Sigmoid colon (tissue), 7 donors: ENCODE results near the gene PHF21A. TPM values are rescaled to one million over a fixed set of nuclear protein-coding genes. Genes with fewer than 3 reads are reported as not detected.
A peak's percentile ranks its signal among the peaks of the same experiment; 100 is the strongest.

Experiments used
- DNase-seq: peaks from one replicate; pipeline ENCODE4 v3.0.0-alpha.2; 2019
- H3K27ac ChIP-seq, 4 donors: fragments of 200-600 bp; sonication (generic); one replicate each; pipeline ENCODE4 v1.5.1; 2016 to 2019; ENCODE audit warnings: mild to moderate bottlenecking in 1 of 4
- H3K27me3 ChIP-seq, 3 donors: fragments of 200-600 bp; sonication (generic); one replicate each; pipeline ENCODE4 v1.5.1; 2019; ENCODE audit warnings: mild to moderate bottlenecking in 1 of 3
- H3K36me3 ChIP-seq, 4 donors: fragments of 200-600 bp; sonication (generic); one replicate each; pipeline ENCODE4 v1.5.1; 2016 to 2019
- H3K4me1 ChIP-seq, 4 donors: fragments of 200-600 bp; sonication (generic); one replicate each; pipeline ENCODE4 v1.5.1; 2017 to 2019
- H3K4me3 ChIP-seq, 4 donors: fragments of 200-600 bp; sonication (generic); one replicate each; pipeline ENCODE4 v1.5.1; 2017 to 2019; ENCODE audit warnings: mild to moderate bottlenecking in 2 of 4, moderate library complexity in 1 of 4
- H3K9me3 ChIP-seq, 4 donors: fragments of 200-600 bp in 3 of 4; sonication (generic) in 3 of 4; one replicate each; pipeline versions ENCODE4 v1.5.1 to v1.6.1; 2013 to 2019
- CTCF ChIP-seq, 4 experiments: fragments of 450-650 bp in 3 of 4; fragments of 200-600 bp in 1 of 4; IDR thresholded peaks; one replicate each; pipeline ENCODE4 v1.5.1; 2016 to 2019; ENCODE audit warnings: antibody characterized with exemption in 4 of 4, mild to moderate bottlenecking in 3 of 4, moderate library complexity in 2 of 4
- EP300 ChIP-seq, 4 donors: sonication (generic); formaldehyde crosslinking; IDR thresholded peaks; one replicate each; pipeline ENCODE4 v1.6.1; 2017; ENCODE audit warnings: antibody characterized with exemption in 4 of 4
- POLR2A ChIP-seq, 2 donors: fragments of 450-650 bp; IDR thresholded peaks; one replicate each; pipeline ENCODE4 v1.6.1; 2016; ENCODE audit warnings: antibody characterized with exemption in 2 of 2, mild to moderate bottlenecking in 2 of 2, moderate library complexity in 2 of 2
- POLR2AphosphoS5 ChIP-seq, 4 donors: sonication (generic); formaldehyde crosslinking; IDR thresholded peaks; one replicate each; pipeline ENCODE4 v1.6.1; 2017; ENCODE audit warnings: antibody characterized with exemption in 4 of 4
- WGBS, 2 donors: extraction: QIAGEN DNeasy Blood & Tissue Kit; methylation state at CpG; one replicate each; pipeline ENCODE4 v1.1.7; 2013; 5-methylcytosine and 5-hydroxymethylcytosine counted together
- intact Hi-C: fragments of 100-400 bp; cut with DNase I; formaldehyde crosslinking; loops from one replicate; pipeline ENCODE4 v1.15.1; 2023
- polyA plus RNA-seq, 3 donors: library from polyadenylated mRNA; stranded (reverse); fragments of 200-250 nt; gene quantifications; one replicate each; pipeline ENCODE4 v1.2.3, GENCODE V29; 2013
- total RNA-seq, 4 donors: library from RNA; depleted of rRNA; stranded (reverse); fragments of >200 nt; gene quantifications; one replicate each; pipeline ENCODE4 v1.1.0, GENCODE V29; 2016
- donor health status: healthy with polysubstance abuse.
- donor health status: Bipolar disorder and iron deficiency.
- donor health status: healthy.

Gene PHF21A
- total and polyA plus RNA-seq, 7 donors: 5.3 to 58.6 (median 30.3) TPM

GRCh38 chr11:46075928-46076327 lies 45.3 kb downstream of the PHF21A start:
- no peaks in the 10 kb centered on the region for H3K9me3 ChIP-seq
- DNase-seq: no peak
- TF ChIP-seq POLR2AphosphoS5 (IDR thresholded peaks at IDR 0.05) (no peak), CTCF (IDR thresholded peaks at IDR 0.05) (no peak), POLR2A (IDR thresholded peaks at IDR 0.05) (no peak), EP300 (IDR thresholded peaks at IDR 0.05) (no peak)
- H3K36me3 ChIP-seq: peaks cover 0 to 10% (median 6%) of the 10 kb centered on the region in 4 donors
- H3K4me3 ChIP-seq: no peak overlapping the region
- peak overlapping the region in 1 of 4 donors; percentile 49 for H3K27ac ChIP-seq
- no peaks in the 10 kb centered on the region for H3K27me3 ChIP-seq
- intact Hi-C loops: loop anchor here (10.0 kb wide), 1 partner anchor 49 kb away; the partner anchor contains the start of gene PHF21A
- 96 to 98% methylated on average over 2 of the region's 2 CpGs for WGBS, 2 donors
- H3K4me1 ChIP-seq: peaks cover 0 to 28% (median 19%) of the 10 kb centered on the region in 4 donors

- Histone ChIP-seq H3K36me3 (peaks cover 0 to 10% (median 6%) of the 10 kb centered on the region in 4 donors), H3K4me1 (peaks cover 0 to 32% (median 21%) of the 10 kb centered on the region in 4 donors), H3K4me3 (no peak overlapping the region), H3K9me3 (no peaks in the 10 kb centered on the region), H3K27ac (peak overlapping the region in 2 of 4 donors; percentile 29 to 49), H3K27me3 (no peaks in the 10 kb centered on the region)
- WGBS, 2 donors: 68 to 72% methylated on average over 5 of the region's 5 CpGs
- TF ChIP-seq EP300 (IDR thresholded peaks at IDR 0.05) (no peak), CTCF (IDR thresholded peaks at IDR 0.05) (no peak), POLR2A (IDR thresholded peaks at IDR 0.05) (no peak), POLR2AphosphoS5 (IDR thresholded peaks at IDR 0.05) (no peak)
- intact Hi-C loops: loop anchor here (10.0 kb wide), 1 partner anchor 50 kb away; the partner anchor contains the start of gene PHF21A
- DNase-seq: no peak
Measured at GRCh38 chr11:46075168-46075567, 46.1 kb downstream of the PHF21A start.

DNA sequence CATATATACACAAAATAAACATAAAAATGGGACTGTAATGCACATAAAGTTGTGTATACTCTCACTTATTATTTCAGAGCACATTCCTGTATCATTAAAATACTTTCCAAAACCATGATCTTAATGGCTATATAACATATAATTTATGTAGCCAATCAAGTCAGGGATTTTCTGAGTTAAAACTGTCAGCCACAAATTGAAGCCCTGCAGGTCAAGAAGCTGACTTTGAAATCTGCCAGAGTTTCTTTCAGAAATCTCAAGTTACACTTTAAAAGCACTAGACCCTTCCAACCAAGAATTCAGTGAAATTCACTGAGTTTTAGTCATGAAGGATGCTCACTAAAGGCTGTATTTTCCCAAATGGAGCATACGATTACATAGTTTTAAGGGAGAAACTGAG lies 47.6 kb downstream of the PHF21A start:
- DNase-seq: no peak
- peaks cover 0 to 32% (median 21%) of the 10 kb centered on the region in 4 donors for H3K4me1 ChIP-seq
- no peak for TF ChIP-seq EP300 (IDR thresholded peaks at IDR 0.05)
- TF ChIP-seq POLR2AphosphoS5 (IDR thresholded peaks at IDR 0.05): no peak
- TF ChIP-seq POLR2A (IDR thresholded peaks at IDR 0.05): no peak
- no peak for TF ChIP-seq CTCF (IDR thresholded peaks at IDR 0.05)
- no peak overlapping the region for H3K4me3 ChIP-seq
- 95 to 96% methylated on average over 1 of the region's 1 CpG for WGBS, 2 donors
- no peaks in the 10 kb centered on the region for H3K27me3 ChIP-seq
- H3K9me3 ChIP-seq: no peaks in the 10 kb centered on the region
- intact Hi-C loops: loop anchor here (10.0 kb wide), 1 partner anchor 51 kb away; the partner anchor contains the start of gene PHF21A
- no peak overlapping the region for H3K27ac ChIP-seq
- peaks cover 0 to 10% (median 6%) of the 10 kb centered on the region in 4 donors for H3K36me3 ChIP-seq

- Histone ChIP-seq H3K4me1 (peaks cover 0 to 40% (median 21%) of the 10 kb centered on the region in 4 donors), H3K27me3 (no peaks in the 10 kb centered on the region), H3K9me3 (no peaks in the 10 kb centered on the region), H3K36me3 (peaks cover 0 to 10% (median 6%) of the 10 kb centered on the region in 4 donors), H3K27ac (peak overlapping the region in 1 of 4 donors; percentile 16), H3K4me3 (no peak overlapping the region)
- TF ChIP-seq EP300 (IDR thresholded peaks at IDR 0.05) (no peak), POLR2A (IDR thresholded peaks at IDR 0.05) (no peak), POLR2AphosphoS5 (IDR thresholded peaks at IDR 0.05) (peak in 2 of 4 donors; percentile 13 to 52), CTCF (IDR thresholded peaks at IDR 0.05) (no peak)
- intact Hi-C loops: loop anchor here (10.0 kb wide), 1 partner anchor 52 kb away; the partner anchor contains the start of gene PHF21A
- peak; percentile 68 for DNase-seq
- WGBS, 2 donors: 70 to 80% methylated on average over 4 of the region's 4 CpGs
Measured at GRCh38 chr11:46072172-46072964, 48.9 kb downstream of the PHF21A start.
